GM19395 (cell line): ENCODE data around the gene CRB2.

ENCODE experiments used
- ATAC-seq: cut with Tn5 transposase; IDR thresholded peaks from one replicate; pipeline ENCODE4 v1.9.1; 2021; ENCODE audit warnings: mild to moderate bottlenecking, moderate library complexity; ENCODE audit not compliant: unreplicated experiment

The CRB2 gene

GRCh38 chr9:123361731-123362510 is 5.9 kb downstream of the CRB2 start:
- no peak for ATAC-seq

GRCh38 chr9:123362856-123363255 is 6.9 kb downstream of the CRB2 start:
- no peak for ATAC-seq

- ATAC-seq, result no peak
These were observed 8.3 kb downstream of the CRB2 start for GRCh38 chr9:123364241-123364824.

- no peak for ATAC-seq
These were observed 9.4 kb downstream of the CRB2 start for GRCh38 chr9:123365287-123365880.

- ATAC-seq, result no peak
These were observed 10.0 kb downstream of the CRB2 start for GRCh38 chr9:123365881-123366528.

- no peak for ATAC-seq
These were observed 12.0 kb downstream of the CRB2 start for GRCh38 chr9:123368023-123368422.

GRCh38 chr9:123368536-123369153 is 12.6 kb downstream of the CRB2 start:
- no peak for ATAC-seq

- ATAC-seq, result no peak
These were observed 13.3 kb downstream of the CRB2 start for GRCh38 chr9:123369296-123369695.

- ATAC-seq, result no peak
These were observed 14.1 kb downstream of the CRB2 start for GRCh38 chr9:123370108-123370507.

- no peak for ATAC-seq
These were observed 14.7 kb downstream of the CRB2 start for GRCh38 chr9:123370526-123371227.

- no peak for ATAC-seq
These were observed 15.2 kb downstream of the CRB2 start for GRCh38 chr9:123371228-123371584.

- no peak for ATAC-seq
These were observed 16.0 kb downstream of the CRB2 start for GRCh38 chr9:123371805-123372590.

- no peak for ATAC-seq
These were observed 16.9 kb downstream of the CRB2 start for GRCh38 chr9:123372766-123373446.

GRCh38 chr9:123373447-123373923 is 17.5 kb downstream of the CRB2 start:
- no peak for ATAC-seq

- ATAC-seq, result no peak
These were observed 17.9 kb downstream of the CRB2 start for GRCh38 chr9:123373946-123374345.

GRCh38 chr9:123375469-123376132 is 19.6 kb downstream of the CRB2 start:
- no peak for ATAC-seq

GRCh38 chr9:123376218-123377071 is 20.4 kb downstream of the CRB2 start:
- no peak for ATAC-seq
